Muscle of back (tissue), 13 donors: ENCODE data around the gene ISG15. TPM values are rescaled to one million over a fixed set of nuclear protein-coding genes. Genes with fewer than 3 reads are reported as not detected.

Source experiments
- DNase-seq, 3 donors: peaks; one replicate each; pipeline versions ENCODE4 v3.0.0 to v3.0.0-alpha.2; 2013
- long read RNA-seq, 9 donors: transcript quantifications; one replicate each; lab custom pipeline, GENCODE V29; 2026
- polyA plus RNA-seq, 10 donors: library from polyadenylated mRNA; unstranded; fragments of 120-200 nt; gene quantifications; one replicate each; pipeline ENCODE4 v1.2.1, GENCODE V29; 2013; ENCODE audit not compliant: insufficient read length in 10 of 10

The ISG15 gene
- 10 to 100 TPM in 1 of 10 donors, 1 to 10 TPM in 9; 5.5 to 11.3 (median 7.9) TPM for polyA plus RNA-seq
- long read RNA-seq, donor 1, transcript ISG15-201 (2 exons, 711 nt) = major isoform, 14 of 14 reads
- long read RNA-seq, donor 1, partial matches to known transcripts = 0 of 14 reads
- long read RNA-seq, donor 1, other reads (novel, unspliced or antisense) = 0 of 14 reads
- long read RNA-seq, donor 2, transcript ISG15-201 (2 exons, 711 nt) = major isoform, 6 of 6 reads
- long read RNA-seq, donor 2, partial matches to known transcripts = 0 of 6 reads
- long read RNA-seq, donor 2, other reads (novel, unspliced or antisense) = 0 of 6 reads
- long read RNA-seq, donor 3 = 0 reads
- long read RNA-seq, donor 4, partial matches to known transcripts = 0 of 2 reads
- long read RNA-seq, donor 4, other reads (novel, unspliced or antisense) = 0 of 2 reads
- long read RNA-seq, donor 5, transcript ISG15-201 (2 exons, 711 nt) = major isoform, 5 of 5 reads
- long read RNA-seq, donor 5, partial matches to known transcripts = 0 of 5 reads
- long read RNA-seq, donor 5, other reads (novel, unspliced or antisense) = 0 of 5 reads
- long read RNA-seq, donor 6, transcript ISG15-201 (2 exons, 711 nt) = major isoform, 10 of 10 reads
- long read RNA-seq, donor 6, partial matches to known transcripts = 0 of 10 reads
- long read RNA-seq, donor 6, other reads (novel, unspliced or antisense) = 0 of 10 reads
- long read RNA-seq, donor 7, transcript ISG15-201 (2 exons, 711 nt) = major isoform, 7 of 7 reads
- long read RNA-seq, donor 7, partial matches to known transcripts = 0 of 7 reads
- long read RNA-seq, donor 7, other reads (novel, unspliced or antisense) = 0 of 7 reads
- long read RNA-seq, donor 8, transcript ISG15-201 (2 exons, 711 nt) = major isoform, 13 of 13 reads
- long read RNA-seq, donor 8, partial matches to known transcripts = 0 of 13 reads
- long read RNA-seq, donor 8, other reads (novel, unspliced or antisense) = 0 of 13 reads
- long read RNA-seq, donor 9, partial matches to known transcripts = 0 of 1 reads
- long read RNA-seq, donor 9, other reads (novel, unspliced or antisense) = 0 of 1 reads

GRCh38 chr1:1013105-1013921 lies at the start of gene ISG15:
TSS of gene ISG15 (plus strand) at chr1:1013497. CDS start at chr1:1013574, 77 bp downstream.
- DNase-seq = peak; percentile 84 to 95 (median 92)

DNA sequence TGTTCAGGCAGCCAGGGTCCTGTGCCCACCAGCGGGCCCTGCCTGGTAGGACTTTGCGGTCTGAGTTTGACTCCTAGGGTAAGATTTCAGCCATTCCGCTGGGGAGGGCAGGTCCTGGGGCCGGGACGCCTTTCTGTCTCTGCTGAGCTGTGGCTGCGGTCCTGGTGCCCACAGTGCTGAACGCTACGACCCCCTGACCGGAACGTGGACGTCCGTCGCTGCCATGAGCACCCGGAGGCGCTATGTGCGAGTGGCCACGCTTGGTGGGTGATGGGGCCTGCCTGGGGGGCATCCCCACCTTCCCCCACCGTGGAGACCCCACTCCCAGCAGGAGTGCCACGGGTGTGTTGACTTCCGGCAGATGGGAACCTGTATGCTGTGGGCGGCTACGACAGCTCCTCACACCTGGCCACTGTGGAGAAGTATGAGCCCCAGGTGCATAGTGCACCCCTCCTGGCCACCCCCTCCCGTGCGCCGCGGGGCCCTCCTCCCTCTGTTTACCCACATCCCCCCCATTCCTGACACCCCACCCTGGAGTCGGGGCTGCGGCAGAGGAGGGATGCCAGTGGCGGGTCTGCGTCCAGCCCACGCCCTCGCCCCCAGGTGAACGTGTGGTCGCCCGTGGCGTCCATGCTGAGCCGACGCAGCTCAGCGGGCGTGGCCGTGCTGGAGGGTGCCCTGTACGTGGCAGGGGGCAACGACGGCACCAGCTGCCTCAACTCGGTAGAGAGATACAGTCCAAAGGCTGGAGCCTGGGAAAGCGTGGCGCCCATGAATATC lies 49.4 kb upstream of the ISG15 start:
- no peak for DNase-seq

DNA sequence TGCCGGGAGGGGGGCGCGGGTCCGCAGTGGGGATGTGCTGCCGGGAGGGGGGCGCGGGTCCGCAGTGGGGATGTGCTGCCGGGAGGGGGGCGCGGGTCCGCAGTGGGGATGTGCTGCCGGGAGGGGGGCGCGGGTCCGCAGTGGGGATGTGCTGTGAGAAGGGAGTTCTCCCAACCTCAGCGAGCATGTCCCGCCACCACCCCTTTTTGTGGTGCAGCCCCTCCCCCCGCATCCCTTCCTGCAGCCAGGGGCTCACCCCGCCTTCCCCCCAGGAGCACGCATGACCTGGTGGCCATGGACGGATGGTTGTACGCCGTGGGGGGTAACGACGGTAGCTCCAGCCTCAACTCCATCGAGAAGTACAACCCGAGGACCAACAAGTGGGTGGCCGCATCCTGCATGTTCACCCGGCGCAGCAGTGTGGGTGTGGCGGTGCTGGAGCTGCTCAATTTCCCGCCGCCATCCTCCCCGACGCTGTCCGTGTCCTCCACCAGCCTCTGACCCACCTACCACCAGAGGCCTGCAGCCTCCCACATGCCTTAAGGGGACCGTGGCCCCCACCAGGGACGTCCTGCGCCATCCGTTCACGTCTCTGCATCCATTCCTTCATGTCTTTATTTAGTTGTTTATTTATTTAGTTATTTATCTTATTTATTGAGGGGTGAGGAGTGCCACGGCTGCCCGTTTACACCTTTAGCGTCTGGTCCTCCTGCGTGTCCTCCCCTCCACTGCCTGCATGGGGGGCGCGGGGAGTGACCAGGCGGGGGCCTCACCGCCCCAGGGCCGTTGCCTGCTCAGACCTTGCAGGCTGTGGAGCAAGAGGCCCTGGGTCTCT lies 48.4 kb upstream of the ISG15 start:
- no peak for DNase-seq

- no peak for DNase-seq
Observed at GRCh38 chr1:965526-966134, 47.7 kb upstream of the ISG15 start.

GRCh38 chr1:966135-966703 lies 47.1 kb upstream of the ISG15 start, which contains the start of gene PLEKHN1:
TSS of gene PLEKHN1 (plus strand) at chr1:966482. CDS start at chr1:966532, 50 bp downstream.
- DNase-seq = no peak

- DNase-seq = peak in 1 of 3 donors; percentile 57
Observed at GRCh38 chr1:966704-967300, 46.5 kb upstream of the ISG15 start.

GRCh38 chr1:967466-968343 lies 45.6 kb upstream of the ISG15 start:
- DNase-seq = no peak

- no peak for DNase-seq
Observed at GRCh38 chr1:969260-969855, 43.9 kb upstream of the ISG15 start.

DNA sequence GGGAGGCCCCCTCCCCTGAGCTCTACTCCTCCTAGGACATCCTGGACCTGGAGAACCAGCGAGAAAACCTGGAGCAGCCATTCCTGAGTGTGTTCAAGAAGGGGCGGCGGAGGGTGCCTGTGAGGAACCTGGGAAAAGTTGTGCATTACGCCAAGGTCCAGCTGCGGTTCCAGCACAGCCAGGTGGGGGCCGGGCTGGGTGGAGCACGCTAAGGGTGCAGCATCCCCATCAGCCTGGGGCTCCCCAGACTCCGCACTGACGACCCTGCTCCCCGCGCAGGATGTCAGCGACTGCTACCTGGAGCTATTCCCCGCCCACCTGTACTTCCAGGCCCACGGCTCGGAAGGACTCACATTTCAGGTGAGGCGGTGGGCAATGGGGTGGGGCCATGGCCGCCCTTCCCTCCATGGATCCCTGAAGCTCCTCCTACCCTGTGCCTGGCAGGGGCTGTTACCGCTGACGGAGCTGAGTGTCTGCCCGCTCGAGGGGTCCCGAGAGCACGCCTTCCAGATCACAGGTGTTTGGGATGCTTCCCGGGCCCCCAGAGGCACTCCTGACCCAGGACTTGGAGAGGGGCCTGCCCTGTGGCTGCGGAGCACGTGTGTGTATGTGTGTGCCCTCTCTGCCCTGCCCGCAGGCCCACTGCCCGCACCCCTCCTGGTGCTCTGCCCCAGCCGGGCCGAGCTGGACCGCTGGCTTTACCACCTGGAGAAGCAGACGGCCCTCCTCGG lies 42.9 kb upstream of the ISG15 start:
- DNase-seq = no peak

- no peak for DNase-seq
Observed at GRCh38 chr1:970973-971730, 42.1 kb upstream of the ISG15 start.

GRCh38 chr1:971751-972506 lies 41.4 kb upstream of the ISG15 start:
- no peak for DNase-seq

- DNase-seq = no peak
Observed at GRCh38 chr1:972726-973458, 40.4 kb upstream of the ISG15 start.

DNA sequence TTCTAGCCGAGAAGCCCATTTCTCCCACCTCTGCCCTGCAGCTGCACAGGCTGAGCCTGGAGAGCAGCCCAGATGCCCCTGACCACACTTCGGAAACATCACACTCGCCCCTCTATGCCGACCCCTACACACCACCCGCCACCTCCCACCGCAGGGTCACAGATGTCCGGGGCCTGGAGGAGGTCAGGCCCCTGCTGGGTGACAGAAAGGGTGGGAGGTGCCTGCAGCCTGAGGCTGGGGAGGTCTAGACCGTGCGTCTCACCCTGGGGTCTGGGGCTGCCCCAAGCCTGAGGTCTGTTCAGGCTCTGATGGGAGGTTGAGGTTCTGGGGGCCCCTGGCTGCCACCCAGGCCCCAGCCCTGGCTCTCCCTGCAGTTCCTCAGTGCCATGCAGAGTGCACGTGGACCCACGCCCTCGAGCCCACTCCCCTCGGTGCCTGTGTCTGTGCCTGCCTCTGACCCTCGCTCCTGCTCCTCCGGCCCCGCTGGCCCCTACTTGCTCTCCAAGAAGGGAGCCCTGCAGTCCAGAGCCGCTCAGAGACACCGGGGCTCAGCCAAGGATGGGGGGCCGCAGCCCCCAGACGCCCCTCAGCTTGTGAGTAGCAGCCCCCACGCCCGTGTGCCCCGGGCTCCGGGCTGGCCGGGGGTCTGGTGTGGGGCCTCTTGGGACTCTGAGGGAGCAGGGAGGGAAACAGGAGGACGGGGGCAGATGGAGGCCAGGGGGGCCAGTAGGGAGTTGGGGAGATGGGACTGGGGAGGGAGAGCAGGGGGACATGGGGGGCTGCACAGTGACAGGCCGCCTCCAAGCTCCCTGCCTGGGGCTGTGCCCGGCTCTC lies 39.6 kb upstream of the ISG15 start:
- DNase-seq = no peak
